Cardiac fibroblast (primary cell): ENCODE measurements around the gene DCAF5.

Experiments used
- DNase-seq, 2 donors: peaks; one replicate each; pipeline versions ENCODE4 v3.0.0 to v3.0.0-alpha.2; 2010; ENCODE audit warnings: low read depth in 2 of 2
- H3K4me3 ChIP-seq, 2 donors: replicated peaks in 1 of 2; 1 replicate in 1 of 2; 2 replicates in 1 of 2; pipeline ENCODE4 v1.5.1; 2011; ENCODE audit warnings: low read depth in 2 of 2, low read length in 2 of 2, mild to moderate bottlenecking in 2 of 2, moderate library complexity in 1 of 2
- TF ChIP-seq, protein P1 (sequence below): IDR thresholded peaks from one replicate; pipeline ENCODE4 v1.5.1; 2011; ENCODE audit warnings: low read depth, mild to moderate bottlenecking, low read length, inconsistent platforms

The DCAF5 gene

DNA sequence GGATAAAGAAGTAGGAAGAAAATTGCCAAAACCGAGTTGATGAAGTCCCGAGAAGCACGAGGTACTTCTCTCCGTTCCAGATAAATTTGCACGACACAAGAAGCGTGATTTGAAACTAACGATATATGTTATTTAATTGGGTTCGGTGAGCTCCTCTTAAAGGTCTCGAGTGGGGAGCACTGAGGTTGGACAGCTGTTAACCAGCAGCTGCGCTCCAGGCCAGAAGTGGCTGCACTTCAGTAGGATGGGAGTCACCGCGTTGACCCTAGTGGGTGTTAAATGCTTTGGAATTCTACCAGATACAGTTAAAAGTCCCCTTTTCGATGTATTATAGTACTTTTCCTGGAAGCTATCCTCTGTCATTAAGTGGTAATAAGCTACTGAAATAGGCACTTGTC, 953 bp upstream of the DCAF5 start:
- TF ChIP-seq, protein P1, sequence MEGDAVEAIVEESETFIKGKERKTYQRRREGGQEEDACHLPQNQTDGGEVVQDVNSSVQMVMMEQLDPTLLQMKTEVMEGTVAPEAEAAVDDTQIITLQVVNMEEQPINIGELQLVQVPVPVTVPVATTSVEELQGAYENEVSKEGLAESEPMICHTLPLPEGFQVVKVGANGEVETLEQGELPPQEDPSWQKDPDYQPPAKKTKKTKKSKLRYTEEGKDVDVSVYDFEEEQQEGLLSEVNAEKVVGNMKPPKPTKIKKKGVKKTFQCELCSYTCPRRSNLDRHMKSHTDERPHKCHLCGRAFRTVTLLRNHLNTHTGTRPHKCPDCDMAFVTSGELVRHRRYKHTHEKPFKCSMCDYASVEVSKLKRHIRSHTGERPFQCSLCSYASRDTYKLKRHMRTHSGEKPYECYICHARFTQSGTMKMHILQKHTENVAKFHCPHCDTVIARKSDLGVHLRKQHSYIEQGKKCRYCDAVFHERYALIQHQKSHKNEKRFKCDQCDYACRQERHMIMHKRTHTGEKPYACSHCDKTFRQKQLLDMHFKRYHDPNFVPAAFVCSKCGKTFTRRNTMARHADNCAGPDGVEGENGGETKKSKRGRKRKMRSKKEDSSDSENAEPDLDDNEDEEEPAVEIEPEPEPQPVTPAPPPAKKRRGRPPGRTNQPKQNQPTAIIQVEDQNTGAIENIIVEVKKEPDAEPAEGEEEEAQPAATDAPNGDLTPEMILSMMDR = no peak
- DNase-seq = peak; percentile 31 to 42

DNA sequence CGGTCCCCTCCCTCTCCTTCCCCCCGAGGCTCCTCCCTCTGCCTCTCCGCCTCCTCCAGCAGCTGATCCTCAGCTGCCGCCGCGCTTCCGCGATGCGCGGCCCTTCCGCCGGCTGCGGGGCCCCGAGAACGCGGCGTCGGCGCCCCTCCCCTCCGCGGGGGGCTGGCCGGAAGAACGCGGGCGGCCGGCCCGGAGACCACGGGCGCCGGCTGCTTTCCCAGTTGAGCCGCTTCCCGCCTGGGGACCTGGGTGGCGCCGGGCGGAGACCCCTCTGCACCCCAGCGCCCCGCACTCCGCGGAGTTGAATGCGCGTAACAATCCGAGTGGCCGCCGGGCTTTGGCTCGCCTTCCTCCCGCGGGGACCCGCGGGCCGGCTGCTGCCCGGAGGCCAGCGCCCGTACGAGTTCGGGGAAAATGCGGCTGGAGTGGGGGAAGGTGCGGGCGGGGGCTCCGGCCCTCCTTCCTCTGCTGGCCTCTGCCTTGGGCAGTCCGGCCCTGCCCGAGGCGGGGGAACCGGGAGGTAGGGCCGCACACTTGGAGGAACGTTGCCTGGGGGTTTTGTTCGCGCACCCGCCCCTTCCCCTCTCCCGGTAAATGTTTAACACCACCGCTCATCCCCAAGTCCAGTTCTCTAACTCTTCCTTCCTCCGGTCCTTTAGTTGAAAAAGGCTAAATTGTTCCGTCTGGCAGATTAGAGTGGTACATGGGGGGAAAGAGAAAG, 393 bp upstream of the DCAF5 start:
- DNase-seq = peak; percentile 92 to 96
- TF ChIP-seq, protein P1 = no peak
- H3K4me3 ChIP-seq = peak overlapping the region; percentile 86 to 88

More for the DNA sequence above, 953 bp upstream of the DCAF5 start:
- peak overlapping the region; percentile 86 to 88 for H3K4me3 ChIP-seq

DNA sequence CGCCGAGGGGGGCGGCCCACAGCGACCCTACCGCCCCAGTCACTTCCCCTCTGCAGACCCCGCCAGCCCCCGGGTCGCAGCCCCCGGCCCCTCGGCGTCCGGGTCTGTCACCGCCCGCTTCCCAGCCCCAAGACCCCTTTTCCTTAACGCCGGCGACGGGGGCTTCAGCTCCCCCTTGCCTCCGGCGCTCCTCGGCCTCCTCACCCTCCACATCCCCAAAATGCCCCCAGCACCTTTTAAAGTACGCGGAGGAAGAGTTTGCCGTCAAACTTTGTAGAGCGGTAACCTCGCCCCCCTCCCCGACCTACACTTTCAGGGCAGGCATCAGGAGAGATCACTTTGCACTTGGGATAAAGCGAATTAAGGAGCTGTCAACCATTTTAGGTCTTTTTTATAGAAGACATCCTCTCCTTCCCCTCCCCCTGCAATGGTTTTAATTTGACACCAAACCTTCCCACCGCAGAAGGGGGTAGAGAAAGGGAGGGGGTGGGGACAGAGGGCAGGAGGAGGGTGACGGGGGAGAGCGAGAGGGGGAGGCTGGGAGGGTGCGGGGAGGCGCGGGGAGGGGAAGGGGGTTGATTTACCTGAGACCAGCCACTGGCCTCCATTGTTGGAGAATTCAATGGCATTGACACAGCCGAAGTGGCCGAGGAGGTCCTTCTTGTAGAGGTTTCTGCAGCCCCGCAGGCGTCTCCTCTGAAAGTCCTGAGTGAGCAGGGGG, 578 bp downstream of the DCAF5 start:
- TF ChIP-seq, protein P1 = no peak
- H3K4me3 ChIP-seq = peak overlapping the region; percentile 86 to 88
- peak; percentile 37 to 56 for DNase-seq

DNA sequence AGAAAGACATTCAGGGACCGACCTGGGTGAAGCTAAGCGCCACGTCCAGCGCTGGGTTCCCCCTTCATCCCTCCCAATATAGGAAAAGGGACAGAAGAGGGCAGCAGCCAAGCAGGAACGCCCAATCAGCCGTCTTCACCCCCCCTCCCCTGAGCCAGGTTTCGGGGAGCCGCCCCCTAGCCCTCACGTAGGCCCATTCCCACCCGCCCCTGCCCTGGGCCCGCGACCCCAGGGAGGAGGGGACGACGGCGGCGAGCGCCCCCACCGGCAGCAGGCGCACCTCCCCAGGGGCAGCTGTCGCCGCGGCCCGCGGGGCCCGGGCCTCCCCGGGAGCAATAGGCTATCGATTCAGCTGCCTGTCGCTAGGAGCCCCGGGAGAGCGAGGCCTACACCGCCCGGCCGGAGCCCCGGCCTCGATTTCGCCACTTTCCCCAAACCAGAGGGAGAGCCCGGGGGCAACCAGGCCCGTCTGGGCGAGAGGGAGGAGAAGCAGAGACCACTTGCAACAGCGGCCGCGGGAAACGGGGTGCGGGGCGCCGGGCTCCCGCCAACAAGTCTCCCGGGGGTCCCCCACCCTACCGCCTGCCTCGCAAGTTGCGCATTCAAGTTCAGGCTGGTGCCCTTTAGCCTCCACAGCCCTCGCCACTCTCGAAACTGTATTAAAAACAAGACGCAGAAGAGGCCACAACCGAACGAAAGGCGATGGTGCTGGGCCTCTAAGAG, 1.3 kb downstream of the DCAF5 start:
- DNase-seq = peak; percentile 59 to 70
- H3K4me3 ChIP-seq = peak overlapping the region; percentile 86 to 88
- TF ChIP-seq, protein P1 = peak; percentile 22

DNA sequence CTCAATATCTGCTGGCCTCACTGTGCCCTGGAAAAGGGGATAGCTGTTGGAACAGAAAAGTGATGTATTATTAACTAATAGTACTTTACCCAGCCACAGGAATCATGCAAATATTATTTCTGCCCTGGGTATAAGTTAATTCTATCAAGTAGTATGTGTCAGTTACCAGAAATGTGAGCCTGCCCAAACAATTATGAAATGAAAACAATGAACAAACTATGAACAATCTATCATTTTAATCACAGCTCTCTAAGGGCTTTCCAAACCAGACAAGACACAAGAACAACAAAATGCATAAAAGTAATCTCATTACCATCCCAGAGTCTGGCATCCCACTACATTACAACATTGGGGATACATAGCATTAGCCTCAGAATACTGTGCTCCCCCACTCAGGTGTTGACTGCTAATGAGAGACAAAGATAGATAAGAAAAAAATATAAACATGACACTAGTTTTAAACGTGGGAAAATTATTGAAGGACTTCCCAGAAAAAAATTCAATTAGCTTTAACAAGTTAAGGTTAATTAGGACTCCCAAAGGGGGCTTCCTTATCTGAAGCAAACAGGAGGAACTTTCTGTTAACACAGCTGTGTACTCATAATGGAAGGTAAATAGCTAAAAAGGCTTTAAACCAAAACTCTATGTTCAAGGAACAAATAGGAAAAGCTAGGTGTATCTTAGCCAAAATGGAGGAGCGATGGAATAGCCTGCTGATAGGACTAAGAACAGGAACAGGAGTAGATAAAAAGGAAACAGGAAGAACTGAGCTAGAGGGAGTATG, 3.3 kb downstream of the DCAF5 start:
- TF ChIP-seq, protein P1 = no peak
- no peak overlapping the region for H3K4me3 ChIP-seq
- peak in 1 of 2 donors; percentile 62 for DNase-seq

DNA sequence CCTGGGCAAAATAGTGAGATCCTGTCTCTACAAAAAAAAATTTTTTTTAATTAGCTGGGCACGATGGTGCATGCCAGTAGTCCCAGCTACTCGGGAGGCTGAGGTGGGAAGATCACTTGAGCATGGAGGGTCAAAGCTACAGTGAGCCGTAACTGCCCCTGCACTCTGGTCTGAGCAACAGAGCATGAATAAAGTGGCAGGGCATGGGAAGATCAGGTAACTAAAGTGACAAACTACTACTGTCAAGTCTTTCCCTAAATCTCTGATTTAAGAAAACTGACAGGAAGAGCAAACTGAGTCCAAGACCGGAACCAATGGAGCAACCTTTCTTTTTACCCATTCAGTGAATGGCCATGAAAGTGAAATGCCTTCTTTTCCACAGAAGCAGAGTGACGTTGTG, 10.8 kb downstream of the DCAF5 start:
- no peak for DNase-seq
- H3K4me3 ChIP-seq = no peak overlapping the region
- TF ChIP-seq, protein P1 = no peak
